Measurements from ENCODE around the gene SRRM4. TPM values are rescaled to one million over a fixed set of nuclear protein-coding genes. Genes with fewer than 3 reads are reported as not detected.
"Not testable (repeated sequence)": the region's sequence is repeated elsewhere in the genome, so short reads cannot be mapped to it uniquely, and the experiment has no call there.

The SRRM4 gene
- total RNA-seq, 4 donors from 2014 or later: not detected

GRCh38 chr12:119016715-119017114 lies 35.4 kb downstream of the SRRM4 start:
- TF ChIP-seq EP300 (IDR thresholded peaks at IDR 0.05) (no peak), CTCF (IDR thresholded peaks at IDR 0.05) (no peak)
- no peaks in the 10 kb centered on the region for H3K27me3 ChIP-seq
- H3K36me3 ChIP-seq: no peaks in the 10 kb centered on the region
- no peaks in the 10 kb centered on the region for H3K4me1 ChIP-seq
- no peak for DNase-seq (ENCODE audit: low spot score in 2 of 2)
- no peak overlapping the region for H3K27ac ChIP-seq
- H3K9me3 ChIP-seq: peaks cover 0 to 9% (median 0%) of the 10 kb centered on the region in 4 donors
- 50 to 71% methylated on average over 2 of the region's 2 CpGs for WGBS, 2 donors
- no peak overlapping the region for H3K4me3 ChIP-seq

- Histone ChIP-seq H3K36me3 (no peaks in the 10 kb centered on the region), H3K27me3 (no peaks in the 10 kb centered on the region), H3K27ac (no peak overlapping the region), H3K9me3 (peaks cover 0 to 8% (median 0%) of the 10 kb centered on the region in 4 donors), H3K4me3 (no peak overlapping the region), H3K4me1 (no peaks in the 10 kb centered on the region)
- no peak for DNase-seq (ENCODE audit: low spot score in 2 of 2)
- 8 to 30% methylated on average over 3 of the region's 3 CpGs for WGBS, 2 donors
- TF ChIP-seq POLR2A (IDR thresholded peaks at IDR 0.05): no peak
These were observed 37.8 kb downstream of the SRRM4 start for GRCh38 chr12:119019166-119019565.

GRCh38 chr12:119020406-119021360 lies 39.3 kb downstream of the SRRM4 start:
- no peak overlapping the region for H3K27ac ChIP-seq
- no peaks in the 10 kb centered on the region for H3K36me3 ChIP-seq
- WGBS, 2 donors: 34 to 35% methylated on average over 21 of the region's 21 CpGs
- peaks cover 0 to 8% (median 0%) of the 10 kb centered on the region in 4 donors for H3K9me3 ChIP-seq
- TF ChIP-seq POLR2A (IDR thresholded peaks at IDR 0.05): no peak
- TF ChIP-seq EP300 (IDR thresholded peaks at IDR 0.05): no peak
- no peak for TF ChIP-seq CTCF (IDR thresholded peaks at IDR 0.05)
- DNase-seq (ENCODE audit: low spot score in 2 of 2): no peak
- H3K27me3 ChIP-seq: no peaks in the 10 kb centered on the region
- no peak overlapping the region for H3K4me3 ChIP-seq
- no peaks in the 10 kb centered on the region for H3K4me1 ChIP-seq

GRCh38 chr12:119024356-119024755 lies 43.0 kb downstream of the SRRM4 start:
- no peak for DNase-seq (ENCODE audit: low spot score in 2 of 2)
- H3K4me1 ChIP-seq: no peaks in the 10 kb centered on the region
- H3K36me3 ChIP-seq: no peaks in the 10 kb centered on the region
- H3K9me3 ChIP-seq: peaks cover 0 to 8% (median 0%) of the 10 kb centered on the region in 4 donors
- no peak overlapping the region for H3K27ac ChIP-seq
- H3K4me3 ChIP-seq: no peak overlapping the region
- TF ChIP-seq POLR2A (IDR thresholded peaks at IDR 0.05) (no peak), EP300 (IDR thresholded peaks at IDR 0.05) (no peak), CTCF (IDR thresholded peaks at IDR 0.05) (no peak)
- 27 to 38% methylated on average over 3 of the region's 3 CpGs for WGBS, 2 donors
- H3K27me3 ChIP-seq: no peaks in the 10 kb centered on the region

- H3K4me1 ChIP-seq: no peaks in the 10 kb centered on the region
- no peaks in the 10 kb centered on the region for H3K36me3 ChIP-seq
- no peak overlapping the region for H3K4me3 ChIP-seq
- no peaks in the 10 kb centered on the region for H3K27me3 ChIP-seq
- H3K27ac ChIP-seq: no peak overlapping the region
- H3K9me3 ChIP-seq: peaks cover 0 to 8% (median 0%) of the 10 kb centered on the region in 4 donors
- no peak for DNase-seq (ENCODE audit: low spot score in 2 of 2)
- TF ChIP-seq EP300 (IDR thresholded peaks at IDR 0.05): no peak
- no peak for TF ChIP-seq CTCF (IDR thresholded peaks at IDR 0.05)
- TF ChIP-seq POLR2A (IDR thresholded peaks at IDR 0.05): no peak
- WGBS, 2 donors: 79 to 91% methylated on average over 3 of the region's 3 CpGs
These were observed 44.4 kb downstream of the SRRM4 start for GRCh38 chr12:119025786-119026185.

GRCh38 chr12:119033332-119033731 lies 52.0 kb downstream of the SRRM4 start:
- not testable (repeated sequence) for H3K9me3 ChIP-seq; H3K4me1 ChIP-seq; H3K27ac ChIP-seq; DNase-seq (ENCODE audit: low spot score in 2 of 2); H3K4me3 ChIP-seq; H3K36me3 ChIP-seq; H3K27me3 ChIP-seq
- 91 to 93% methylated on average over 14 of the region's 14 CpGs for WGBS, 2 donors

Data from tibial nerve (tissue), 4 donors.